ENCODE results near the gene TMEM243.

- TF ChIP-seq CTCF (IDR thresholded peaks at IDR 0.05; ENCODE audit: poor library complexity) = no peak
- no peak for TF ChIP-seq EZH2 (IDR thresholded peaks at IDR 0.05; ENCODE audit: borderline replicate concordance)
- no peak for TF ChIP-seq EZH2phosphoT487 (IDR thresholded peaks at IDR 0.05; ENCODE audit: low read depth, severe bottlenecking, unreplicated experiment)
These were observed 55.1 kb downstream of the TMEM243 start for GRCh38 chr7:87164433-87164832.
